ENCODE measurements around the gene HOXA9. TPM values are rescaled to one million over a fixed set of nuclear protein-coding genes. Genes with fewer than 3 reads are reported as not detected.
A peak's percentile ranks its signal among the peaks of the same experiment; 100 is the strongest.

HOXA9 gene
- total RNA-seq, 4 donors from 2014 or later: 19.5 to 130 (median 50.6) TPM

DNA sequence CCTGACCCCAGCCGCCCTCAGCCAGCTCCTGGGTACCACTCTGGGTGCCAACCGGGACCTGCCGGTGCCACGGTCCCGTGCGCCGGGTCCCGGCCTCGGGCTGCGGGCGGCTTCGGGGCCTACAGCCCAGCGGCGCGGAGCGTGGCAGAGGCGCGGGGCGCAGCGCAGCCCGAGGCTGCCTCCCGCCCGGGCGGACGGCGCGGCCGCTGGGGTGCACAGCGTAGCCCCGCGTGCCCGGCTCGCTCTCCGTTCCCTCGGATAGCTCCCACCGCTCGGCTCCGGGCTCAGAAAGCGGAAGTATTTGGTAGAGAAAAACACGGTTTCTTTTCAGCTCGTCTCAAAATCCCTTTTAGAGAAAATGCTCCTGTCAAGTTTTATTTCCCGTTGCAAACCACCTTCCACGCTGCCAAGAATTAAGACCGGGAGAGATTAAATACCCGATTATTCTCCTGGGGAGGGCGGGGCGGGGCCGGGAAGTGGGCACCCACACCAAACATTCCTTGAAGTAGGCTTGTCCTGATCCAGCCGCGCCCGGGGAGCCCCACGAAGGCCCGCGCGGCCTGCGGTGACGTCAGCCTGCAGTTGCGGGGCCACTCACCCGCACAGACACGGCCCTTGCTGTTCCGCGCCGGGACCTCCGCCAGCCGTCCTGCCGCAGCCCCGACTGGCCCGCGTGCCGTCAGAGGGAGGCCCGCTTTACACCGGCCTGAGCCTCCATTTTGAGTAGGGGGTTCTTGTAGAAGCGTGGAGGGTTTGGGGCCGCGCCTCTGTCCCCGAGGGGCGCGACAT is 27.4 kb upstream of the HOXA9 start:
- in situ Hi-C loops (cut with MboI; ENCODE audit: low pct_ligation_motif_present in 1 of 4, low pct_unique_long_range_greater_than_20kb in 1 of 4, low sequenced_read_pairs in 3 of 4): loop anchor here in 2 of 4 donors (25.0 kb wide), 1 partner anchor 1330 kb away; no protein-coding TSS in a partner anchor
- 4% methylated on average over 76 of the region's 78 CpGs; no CpG with 5 or more reads in 1 of the 2 donors for WGBS, 2 donors (ENCODE audit: low coverage in 1 of 2)
- no peak for TF ChIP-seq EP300 (IDR thresholded peaks at IDR 0.05; ENCODE audit: low read depth)
- TF ChIP-seq POLR2A (IDR thresholded peaks at IDR 0.05): peak; percentile 7
- TF ChIP-seq POLR2AphosphoS5 (IDR thresholded peaks at IDR 0.05): peak in 2 of 3 donors; percentile 41 to 54
- Histone ChIP-seq H3K9me3 (no peaks in the 10 kb centered on the region), H3K4me3 (peak overlapping the region; percentile 27 to 73 (median 58)), H3K27me3 (peaks cover 72% of the 10 kb centered on the region), H3K27ac (peak overlapping the region; percentile 95 to 99 (median 98)), H3K4me1 (peaks cover 16 to 51% (median 43%) of the 10 kb centered on the region in 4 donors), H3K36me3 (no peaks in the 10 kb centered on the region)
- DNase-seq: peak; percentile 63
- intact Hi-C loops (cut with DNase I; ENCODE audit: low total_unique reads): loop anchor here (5.0 to 10.0 kb wide), 3 partner anchors 725 to 982 kb away; no protein-coding TSS in a partner anchor

DNA sequence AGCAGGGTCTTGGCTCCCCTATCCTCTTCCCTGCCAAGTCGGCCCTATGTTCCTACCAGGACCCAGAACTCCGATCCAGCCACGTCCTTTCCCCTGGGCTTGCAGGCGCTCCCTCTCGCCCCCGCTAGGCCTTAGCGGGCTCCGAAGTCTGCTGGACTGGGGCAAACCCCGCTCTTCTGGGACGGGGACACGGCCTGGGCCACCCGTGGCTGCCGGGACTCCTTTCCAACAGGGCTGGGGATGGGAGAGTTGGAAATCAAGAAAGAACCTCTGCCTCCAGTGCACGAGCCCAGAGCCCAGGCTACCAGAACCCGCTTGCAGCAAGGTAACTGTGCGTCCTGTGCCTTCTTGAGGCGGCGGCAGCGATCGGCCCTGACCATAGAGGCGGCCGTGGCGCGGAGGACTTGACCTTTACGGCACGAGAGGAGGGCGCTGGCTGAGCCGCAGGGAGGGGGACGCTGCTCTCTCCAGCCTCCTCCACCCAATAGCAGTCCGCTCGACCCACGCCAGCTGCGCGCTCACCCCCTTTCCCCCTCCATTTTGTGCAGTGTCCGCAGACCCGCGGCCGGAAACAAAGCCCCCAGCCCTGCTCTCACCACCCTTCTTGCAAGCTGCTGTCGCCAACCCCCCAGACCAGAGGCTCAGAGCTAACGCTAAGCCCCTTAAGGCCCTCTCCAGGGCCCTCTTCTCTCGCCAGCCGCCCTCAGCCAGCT is 26.7 kb upstream of the HOXA9 start:
- Histone ChIP-seq H3K27ac (peak overlapping the region; percentile 95 to 99 (median 98)), H3K36me3 (no peaks in the 10 kb centered on the region), H3K27me3 (peaks cover 68% of the 10 kb centered on the region), H3K9me3 (no peaks in the 10 kb centered on the region), H3K4me1 (peaks cover 16 to 57% (median 45%) of the 10 kb centered on the region in 4 donors), H3K4me3 (peak overlapping the region; percentile 8 to 73 (median 58))
- intact Hi-C loops (cut with DNase I; ENCODE audit: low total_unique reads) (loop anchor here (5.0 to 10.0 kb wide), 3 partner anchors 725 to 983 kb away; no protein-coding TSS in a partner anchor), in situ Hi-C loops (cut with MboI; ENCODE audit: low pct_ligation_motif_present in 1 of 4, low pct_unique_long_range_greater_than_20kb in 1 of 4, low sequenced_read_pairs in 3 of 4) (loop anchor here in 2 of 4 donors (25.0 kb wide), 1 partner anchor 1330 kb away; no protein-coding TSS in a partner anchor)
- WGBS, 2 donors (ENCODE audit: low coverage in 1 of 2): 19 to 54% methylated on average over 7 to 42 of the region's 42 CpGs
- no peak for TF ChIP-seq EP300 (IDR thresholded peaks at IDR 0.05; ENCODE audit: low read depth)
- peak; percentile 55 for TF ChIP-seq POLR2A (IDR thresholded peaks at IDR 0.05)
- TF ChIP-seq CTCF (IDR thresholded peaks at IDR 0.05): peak in 1 of 5 experiments; percentile 30
- TF ChIP-seq POLR2AphosphoS5 (IDR thresholded peaks at IDR 0.05): peak; percentile 27 to 70 (median 40)
- peak; percentile 48 for DNase-seq

GRCh38 chr7:27191161-27191731 is 25.9 kb upstream of the HOXA9 start:
- Histone ChIP-seq H3K4me3 (peak overlapping the region; percentile 8 to 73 (median 58)), H3K9me3 (no peaks in the 10 kb centered on the region), H3K27me3 (peaks cover 66% of the 10 kb centered on the region), H3K36me3 (no peaks in the 10 kb centered on the region), H3K4me1 (peaks cover 16 to 64% (median 48%) of the 10 kb centered on the region in 4 donors), H3K27ac (peak overlapping the region; percentile 95 to 99 (median 98))
- intact Hi-C loops (cut with DNase I; ENCODE audit: low total_unique reads): loop anchor here (5.0 to 10.0 kb wide), 3 partner anchors 726 to 984 kb away; no protein-coding TSS in a partner anchor
- TF ChIP-seq EP300 (IDR thresholded peaks at IDR 0.05; ENCODE audit: low read depth) (no peak), POLR2A (IDR thresholded peaks at IDR 0.05) (no peak), POLR2AphosphoS5 (IDR thresholded peaks at IDR 0.05) (no peak), CTCF (IDR thresholded peaks at IDR 0.05) (no peak)
- in situ Hi-C loops (cut with MboI; ENCODE audit: low pct_ligation_motif_present in 1 of 4, low pct_unique_long_range_greater_than_20kb in 1 of 4, low sequenced_read_pairs in 3 of 4): loop anchor here in 2 of 4 donors (25.0 kb wide), 1 partner anchor 1329 kb away; no protein-coding TSS in a partner anchor
- peak; percentile 19 for DNase-seq
- WGBS, 2 donors (ENCODE audit: low coverage in 1 of 2): 41% methylated on average over 15 of the region's 15 CpGs; no CpG with 5 or more reads in 1 of the 2 donors

GRCh38 chr7:27189997-27190748 is 24.8 kb upstream of the HOXA9 start:
- intact Hi-C loops (cut with DNase I; ENCODE audit: low total_unique reads): loop anchor here (5.0 to 10.0 kb wide), 4 partner anchors 727 to 985 kb away; no protein-coding TSS in a partner anchor
- H3K36me3 ChIP-seq: no peaks in the 10 kb centered on the region
- no peaks in the 10 kb centered on the region for H3K9me3 ChIP-seq
- TF ChIP-seq CTCF (IDR thresholded peaks at IDR 0.05) (no peak), POLR2A (IDR thresholded peaks at IDR 0.05) (no peak), POLR2AphosphoS5 (IDR thresholded peaks at IDR 0.05) (peak; percentile 21 to 59 (median 33)), EP300 (IDR thresholded peaks at IDR 0.05; ENCODE audit: low read depth) (no peak)
- H3K27ac ChIP-seq: peak overlapping the region; percentile 95 to 99 (median 98)
- in situ Hi-C loops (cut with MboI; ENCODE audit: low pct_ligation_motif_present in 1 of 4, low pct_unique_long_range_greater_than_20kb in 1 of 4, low sequenced_read_pairs in 3 of 4): loop anchor here in 3 of 4 donors (10.0 to 25.0 kb wide), 2 partner anchors 1328 to 1335 kb away; no protein-coding TSS in a partner anchor
- peaks cover 16 to 66% (median 48%) of the 10 kb centered on the region in 4 donors for H3K4me1 ChIP-seq
- DNase-seq: peak; percentile 41
- WGBS, 2 donors (ENCODE audit: low coverage in 1 of 2): 19 to 36% methylated on average over 4 to 7 of the region's 7 CpGs
- H3K4me3 ChIP-seq: peak overlapping the region in 2 of 4 donors; percentile 68 to 79
- H3K27me3 ChIP-seq: peaks cover 69% of the 10 kb centered on the region

Measured in transverse colon (tissue), 4 donors.